ENCODE results near the gene MS4A4E.
"Not testable (repeated sequence)": the region's sequence is repeated elsewhere in the genome, so short reads cannot be mapped to it uniquely, and the experiment has no call there.

The MS4A4E gene

GRCh38 chr11:60221181-60221580 is 21.8 kb downstream of the MS4A4E start:
- no peak for DNase-seq

DNA sequence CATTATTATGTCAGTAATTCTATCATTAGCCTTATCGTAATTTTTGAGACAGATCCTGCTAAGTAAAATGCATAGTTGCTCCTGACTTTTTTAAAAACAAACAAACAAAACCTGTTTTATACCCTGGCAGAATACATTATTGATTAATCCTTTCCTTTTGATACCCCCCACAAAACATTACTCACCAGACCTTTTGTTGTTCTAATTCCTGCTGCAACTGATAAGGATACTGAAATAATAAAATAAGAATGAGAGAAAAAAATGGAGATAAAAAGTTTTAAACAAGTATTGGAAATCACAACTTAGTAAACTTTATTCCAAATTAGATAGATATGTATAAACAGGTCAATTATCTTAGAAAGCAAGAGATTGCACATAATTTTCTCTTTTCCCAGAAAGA is 28.6 kb downstream of the MS4A4E start:
- DNase-seq: no peak

- no peak for DNase-seq
Observed at GRCh38 chr11:60211206-60211605, 31.7 kb downstream of the MS4A4E start.

GRCh38 chr11:60209977-60210376 is 33.0 kb downstream of the MS4A4E start:
- DNase-seq: no peak

- DNase-seq: no peak
Observed at GRCh38 chr11:60208951-60209350, 34.0 kb downstream of the MS4A4E start.

DNA sequence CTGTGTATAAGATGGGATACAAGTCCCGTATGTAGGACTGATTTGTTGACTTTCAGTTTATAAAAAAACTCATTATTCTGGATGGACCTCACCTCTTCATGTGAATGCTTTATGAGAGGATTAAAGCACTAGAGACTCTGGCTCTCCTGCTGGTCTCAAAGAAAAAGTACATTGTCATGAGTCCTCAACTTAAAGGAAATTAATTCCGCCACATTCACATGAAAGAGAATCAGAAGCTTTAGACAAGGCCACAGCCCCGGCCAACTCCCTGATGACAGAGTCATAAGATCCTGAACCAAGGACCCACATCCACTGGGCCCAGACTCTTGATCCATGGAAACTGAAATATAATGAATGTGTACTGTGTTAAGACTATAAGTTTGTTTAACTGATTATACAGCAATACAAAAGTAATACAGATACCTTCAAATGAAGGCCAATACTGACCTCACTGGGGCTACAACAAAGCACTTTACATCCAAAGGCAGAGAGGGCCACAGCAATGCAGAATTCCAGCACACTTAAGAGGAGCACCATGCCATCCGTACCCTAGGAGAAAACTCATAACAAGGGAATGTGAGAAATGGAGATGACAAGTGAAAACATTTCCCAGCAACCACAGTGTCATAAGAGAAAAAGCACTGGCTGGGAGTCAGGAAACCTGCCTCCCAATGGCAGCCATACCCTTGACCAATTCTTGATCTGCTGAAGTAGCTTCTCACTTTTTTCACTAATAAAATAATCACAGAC is 34.6 kb downstream of the MS4A4E start:
- DNase-seq: no peak

- DNase-seq: no peak
Observed at GRCh38 chr11:60206616-60207015, 36.3 kb downstream of the MS4A4E start.

- no peak for DNase-seq
Observed at GRCh38 chr11:60204922-60205321, 38.0 kb downstream of the MS4A4E start.

GRCh38 chr11:60201334-60201733 is 41.6 kb downstream of the MS4A4E start:
- DNase-seq: not testable (repeated sequence)

GRCh38 chr11:60197442-60197841 is 45.5 kb downstream of the MS4A4E start:
- DNase-seq: no peak

GRCh38 chr11:60195923-60196368 is 47.0 kb downstream of the MS4A4E start:
- no peak for DNase-seq

DNA sequence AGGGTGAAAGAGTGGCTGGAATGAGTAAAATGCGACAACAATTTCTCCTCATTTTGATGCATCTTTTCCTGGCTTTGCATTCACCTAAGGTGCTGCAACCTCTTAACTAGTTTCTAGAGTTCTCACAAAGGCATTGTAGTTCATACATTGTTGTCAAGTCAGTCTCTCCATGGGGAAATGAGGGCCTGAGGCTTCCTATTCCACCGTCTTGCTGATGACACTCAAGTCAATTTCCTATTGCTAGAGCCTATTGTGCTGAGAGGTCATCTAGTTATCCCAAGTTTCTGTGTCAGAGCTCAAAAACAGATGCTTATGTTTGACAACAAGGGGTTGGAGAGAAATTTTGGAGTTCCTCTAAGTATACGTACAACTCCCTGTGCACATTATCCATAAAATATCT is 48.4 kb downstream of the MS4A4E start:
- DNase-seq: no peak

- DNase-seq: peak; percentile 52 to 54
Observed at GRCh38 chr11:60193687-60194433, 49.1 kb downstream of the MS4A4E start.

- DNase-seq: not testable (repeated sequence)
Observed at GRCh38 chr11:60192564-60192963, 50.4 kb downstream of the MS4A4E start.

- not testable (repeated sequence) for DNase-seq
Observed at GRCh38 chr11:60188481-60188880, 54.5 kb downstream of the MS4A4E start.

- DNase-seq: not testable (repeated sequence)
Observed at GRCh38 chr11:60186128-60186527, 56.8 kb downstream of the MS4A4E start.

GRCh38 chr11:60185512-60185827 is 57.5 kb downstream of the MS4A4E start:
- DNase-seq: not testable (repeated sequence)

GRCh38 chr11:60184824-60185511 is 58.0 kb downstream of the MS4A4E start:
- DNase-seq: no peak

DNA sequence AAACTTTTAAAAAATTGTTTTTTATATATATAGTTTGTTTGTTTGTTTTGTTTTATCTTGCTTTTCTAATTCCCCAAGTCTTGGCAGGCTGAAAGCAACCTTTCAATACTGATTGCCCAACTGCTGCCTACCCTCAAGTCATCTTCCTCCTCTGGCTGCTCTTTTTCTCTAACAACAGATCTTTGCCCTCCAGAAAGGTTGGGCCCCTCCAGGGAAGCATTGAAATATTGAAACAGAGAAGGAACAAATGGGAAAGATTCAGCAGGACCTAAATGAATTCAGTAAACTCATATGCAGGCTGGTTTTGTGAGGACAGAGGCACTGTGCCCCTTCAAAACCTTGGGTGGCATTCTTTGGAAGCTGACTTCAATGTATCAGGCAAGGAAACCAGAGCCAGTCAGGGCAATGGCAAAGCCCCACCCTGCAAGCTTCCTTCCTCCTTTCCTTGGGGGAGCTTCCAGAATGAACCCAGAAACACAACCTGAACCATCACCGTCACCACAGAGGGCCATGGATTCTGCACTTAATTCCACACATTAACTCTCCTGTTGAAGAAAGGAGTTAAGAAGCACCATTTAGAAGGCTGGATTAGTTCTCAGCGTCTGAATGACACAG is 59.2 kb downstream of the MS4A4E start:
- DNase-seq: no peak

DNA sequence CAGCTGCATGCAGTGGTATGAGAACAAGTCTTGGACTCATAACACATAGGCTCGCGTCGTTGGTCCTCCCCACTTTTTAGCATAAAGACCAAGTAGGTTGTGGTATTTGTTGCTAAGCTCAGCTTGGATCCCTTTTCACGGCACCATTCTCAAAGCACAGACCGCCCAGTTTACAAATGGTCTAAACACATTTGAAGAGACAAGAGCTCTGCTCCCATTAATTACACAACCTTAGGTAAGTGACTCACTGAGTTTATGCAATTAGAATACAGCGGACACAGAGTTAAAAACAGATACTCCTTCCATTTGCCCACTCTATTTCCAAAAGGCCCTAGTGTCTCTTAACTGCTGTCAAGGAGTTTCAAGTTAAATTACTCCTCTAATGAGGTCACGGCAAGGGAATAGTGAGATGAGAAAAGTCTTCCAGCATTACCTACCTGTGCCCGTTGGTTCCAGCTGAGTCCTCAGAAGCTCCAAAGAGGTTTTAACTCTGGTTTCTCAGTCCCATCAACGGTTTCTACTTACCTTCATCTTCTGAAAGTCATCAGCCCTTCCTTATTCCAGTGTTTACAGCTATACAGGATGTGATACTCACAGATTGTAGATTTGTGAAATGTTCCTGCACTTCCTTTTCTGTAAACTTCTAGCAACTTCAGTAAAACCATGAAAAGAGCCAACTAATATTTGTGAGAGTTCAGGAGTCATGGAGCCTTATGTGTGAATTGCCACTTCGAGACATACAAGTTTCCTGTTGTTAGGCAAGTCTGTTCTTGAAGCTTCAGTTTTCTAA is 60.2 kb downstream of the MS4A4E start, which contains the start of gene MS4A6A:
Gene MS4A6A (minus strand): TSS at position 543 of the 790 bp plus-strand sequence. CDS start 1,356 bp downstream, outside the sequence.
- no peak for DNase-seq

DNA sequence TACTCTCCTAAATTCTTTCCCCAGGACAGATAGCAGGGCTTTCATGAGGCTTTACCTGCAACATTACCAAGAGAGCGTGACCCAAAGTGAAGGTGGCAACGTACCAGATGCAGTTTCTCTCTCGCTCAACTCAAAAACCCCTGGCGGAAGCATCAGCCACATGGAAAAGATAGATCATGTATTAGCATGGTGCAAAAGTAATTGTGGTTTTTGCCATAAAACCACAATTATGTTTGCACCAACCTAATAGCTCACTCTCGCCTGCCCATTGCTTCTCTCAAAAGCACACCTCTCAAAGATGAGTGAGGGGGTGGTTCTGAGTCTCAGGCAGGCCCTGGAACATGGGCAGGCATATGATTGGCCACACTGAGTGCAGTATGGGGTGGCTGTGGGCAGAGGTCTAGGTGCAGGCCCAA is 67.1 kb downstream of the MS4A4E start:
- no peak for DNase-seq

DNA sequence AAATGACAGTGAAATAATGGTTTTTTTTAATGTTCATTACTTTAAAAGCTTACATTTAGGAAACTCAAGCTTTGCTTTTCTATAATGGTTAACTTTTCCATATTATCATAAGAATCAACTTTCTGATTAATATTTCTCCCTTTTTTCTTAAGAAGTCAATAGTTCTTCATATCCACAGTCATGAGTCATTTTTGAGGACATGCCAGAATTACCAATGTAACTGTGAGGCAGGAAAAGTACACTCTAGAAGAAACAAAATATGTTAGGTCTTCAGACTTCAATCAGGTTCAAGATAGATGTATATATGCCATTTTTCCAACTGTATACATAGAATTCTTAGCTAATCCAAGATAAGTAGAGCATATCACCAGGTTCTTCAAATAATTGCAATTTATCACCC is 70.9 kb downstream of the MS4A4E start:
- no peak for DNase-seq
